Measurements from ENCODE around the gene DARS1.
"Not testable (repeated sequence)": the region's sequence is repeated elsewhere in the genome, so short reads cannot be mapped to it uniquely, and the experiment has no call there.

DNA sequence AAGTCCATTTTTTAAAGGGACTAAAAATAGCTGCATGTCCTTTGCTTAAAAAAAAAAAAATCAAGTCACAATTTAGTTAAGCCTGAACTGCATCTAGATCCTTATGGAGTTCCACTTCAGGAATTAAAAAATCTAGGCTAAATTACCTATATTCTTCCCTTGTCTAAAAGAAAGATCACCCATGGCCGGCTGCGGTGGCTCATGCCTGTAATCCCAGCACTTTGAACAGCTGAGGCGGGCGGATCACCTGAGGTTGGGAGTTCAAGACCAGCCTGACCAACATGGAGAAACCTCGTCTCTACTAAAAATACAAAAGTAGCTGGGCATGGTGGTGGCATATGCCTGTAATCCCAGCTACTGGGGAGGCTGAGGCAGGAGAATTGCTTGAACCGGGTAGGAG is 26.5 kb downstream of the DARS1 start:
- TF ChIP-seq, protein P1, sequence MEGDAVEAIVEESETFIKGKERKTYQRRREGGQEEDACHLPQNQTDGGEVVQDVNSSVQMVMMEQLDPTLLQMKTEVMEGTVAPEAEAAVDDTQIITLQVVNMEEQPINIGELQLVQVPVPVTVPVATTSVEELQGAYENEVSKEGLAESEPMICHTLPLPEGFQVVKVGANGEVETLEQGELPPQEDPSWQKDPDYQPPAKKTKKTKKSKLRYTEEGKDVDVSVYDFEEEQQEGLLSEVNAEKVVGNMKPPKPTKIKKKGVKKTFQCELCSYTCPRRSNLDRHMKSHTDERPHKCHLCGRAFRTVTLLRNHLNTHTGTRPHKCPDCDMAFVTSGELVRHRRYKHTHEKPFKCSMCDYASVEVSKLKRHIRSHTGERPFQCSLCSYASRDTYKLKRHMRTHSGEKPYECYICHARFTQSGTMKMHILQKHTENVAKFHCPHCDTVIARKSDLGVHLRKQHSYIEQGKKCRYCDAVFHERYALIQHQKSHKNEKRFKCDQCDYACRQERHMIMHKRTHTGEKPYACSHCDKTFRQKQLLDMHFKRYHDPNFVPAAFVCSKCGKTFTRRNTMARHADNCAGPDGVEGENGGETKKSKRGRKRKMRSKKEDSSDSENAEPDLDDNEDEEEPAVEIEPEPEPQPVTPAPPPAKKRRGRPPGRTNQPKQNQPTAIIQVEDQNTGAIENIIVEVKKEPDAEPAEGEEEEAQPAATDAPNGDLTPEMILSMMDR (IDR thresholded peaks at IDR 0.05) = not testable (repeated sequence)
- not testable (repeated sequence) for TF ChIP-seq POLR2A (IDR thresholded peaks at IDR 0.05)

Measured in right lobe of liver (tissue), 4 donors.